Rectal smooth muscle tissue (tissue), 1 donor: ENCODE measurements around the gene TFF3.

Experiments used
- H3K27ac ChIP-seq: one replicate; pipeline ENCODE4 v1.7.0; 2013; ENCODE audit warnings: low read depth, low read length, inconsistent platforms
- H3K27me3 ChIP-seq: one replicate; pipeline ENCODE4 v1.7.0; 2013; ENCODE audit warnings: low read length; ENCODE audit not compliant: control insufficient read depth, insufficient read depth
- H3K36me3 ChIP-seq: one replicate; pipeline ENCODE4 v1.7.0; 2013; ENCODE audit warnings: low read length; ENCODE audit not compliant: control insufficient read depth, insufficient read depth
- H3K4me1 ChIP-seq: one replicate; pipeline ENCODE4 v1.7.0; 2013; ENCODE audit warnings: low read length; ENCODE audit not compliant: control insufficient read depth, insufficient read depth
- H3K4me3 ChIP-seq: one replicate; pipeline ENCODE4 v1.7.0; 2013; ENCODE audit warnings: low read length
- H3K9ac ChIP-seq: one replicate; pipeline ENCODE4 v1.7.0; 2013; ENCODE audit warnings: low read length

The TFF3 gene

DNA sequence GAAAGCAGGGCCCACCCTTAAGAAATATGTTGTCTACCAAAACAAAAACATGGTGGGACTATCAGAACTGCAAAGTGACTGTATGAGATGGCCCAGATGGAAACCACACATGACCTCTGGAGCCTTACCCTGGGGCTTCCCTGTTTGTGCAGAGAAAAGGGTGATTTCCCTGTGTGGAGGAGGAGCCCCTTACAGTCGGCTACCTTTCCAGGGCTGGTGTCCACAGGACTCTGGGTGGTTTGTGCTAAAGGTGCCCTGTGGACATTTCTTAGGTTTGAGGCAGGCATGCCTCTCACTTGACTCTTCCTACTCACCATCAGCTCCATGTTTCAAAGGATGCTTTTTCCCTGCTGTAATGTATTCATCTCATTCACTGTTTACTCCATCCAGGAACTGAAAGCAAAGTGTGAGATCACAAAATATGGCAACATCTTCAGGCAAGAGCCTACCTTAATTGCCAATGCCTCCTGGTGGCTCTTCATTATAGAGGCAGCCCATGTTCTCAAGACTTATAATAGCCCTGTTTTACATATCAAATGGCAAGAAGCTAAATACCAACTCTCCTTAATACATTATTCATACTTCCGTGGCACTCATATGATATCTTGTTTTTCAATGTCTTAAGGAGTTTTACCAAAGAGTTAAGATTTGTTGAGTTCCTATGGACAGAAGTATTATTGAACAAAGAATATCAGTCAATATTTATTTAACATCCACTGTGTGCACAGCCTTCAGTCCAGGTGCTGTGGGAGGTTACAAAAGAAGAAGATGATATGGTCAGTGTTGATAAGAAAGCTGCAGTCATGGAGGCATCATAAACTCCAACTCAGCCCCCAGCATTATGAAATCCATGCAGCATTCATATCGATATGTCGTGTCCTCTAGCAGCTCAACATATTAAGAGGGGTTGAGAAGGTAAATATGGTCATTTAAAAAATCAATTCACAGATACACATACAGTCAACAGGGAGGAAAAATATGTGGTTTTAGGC lies 15.5 kb upstream of the TFF3 start:
- Histone ChIP-seq H3K4me1 (no peaks in the 10 kb centered on the region), H3K27ac (no peak overlapping the region), H3K4me3 (no peak overlapping the region), H3K9ac (no peak overlapping the region), H3K36me3 (no peaks in the 10 kb centered on the region), H3K27me3 (no peaks in the 10 kb centered on the region)

DNA sequence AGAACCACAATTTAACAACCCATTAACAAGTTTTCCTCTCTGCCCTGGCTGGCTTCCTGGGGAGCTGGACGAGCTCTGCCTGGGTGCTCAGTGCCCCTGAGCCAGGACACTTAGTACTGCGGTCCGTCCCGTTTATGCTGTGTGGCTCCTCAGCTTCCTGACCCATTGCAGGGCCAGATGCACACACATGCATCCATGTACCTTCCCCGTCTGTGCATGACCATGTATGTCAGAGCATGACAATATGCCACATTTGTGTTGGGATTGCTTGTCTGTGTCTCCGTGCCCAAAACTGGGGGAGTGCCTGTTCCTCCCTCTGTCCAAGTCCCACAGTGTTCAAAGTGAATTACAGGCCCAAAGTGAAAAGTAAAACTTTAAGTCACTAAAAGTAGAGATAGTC lies 9.7 kb upstream of the TFF3 start:
- no peak overlapping the region for H3K4me3 ChIP-seq
- no peak overlapping the region for H3K9ac ChIP-seq

DNA sequence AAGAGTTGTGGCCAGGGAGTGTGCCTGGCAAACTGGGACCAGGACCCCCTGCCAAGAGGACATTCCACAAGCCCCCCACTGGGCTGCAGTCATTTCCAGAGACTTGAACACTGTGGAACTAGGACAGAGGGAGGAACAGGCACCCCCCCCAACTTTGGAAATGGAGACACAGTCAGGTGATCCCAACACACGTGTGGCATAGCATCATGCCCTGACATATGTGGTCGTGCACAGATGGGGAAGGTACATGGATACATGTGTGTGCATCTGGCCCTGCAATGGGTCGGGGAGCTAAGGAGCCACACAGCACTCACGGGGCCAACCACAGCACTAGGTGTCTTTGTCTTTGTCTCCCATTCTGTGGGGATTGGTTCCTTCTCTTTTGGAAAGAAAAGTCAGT lies 6.6 kb upstream of the TFF3 start:
- H3K27me3 ChIP-seq, result no peaks in the 10 kb centered on the region
- no peak overlapping the region for H3K27ac ChIP-seq
- no peaks in the 10 kb centered on the region for H3K36me3 ChIP-seq
- no peaks in the 10 kb centered on the region for H3K4me1 ChIP-seq
- no peak overlapping the region for H3K9ac ChIP-seq
- H3K4me3 ChIP-seq, result no peak overlapping the region

More for the DNA sequence above, 9.7 kb upstream of the TFF3 start:
- no peaks in the 10 kb centered on the region for H3K4me1 ChIP-seq
- H3K36me3 ChIP-seq, result no peaks in the 10 kb centered on the region
- no peaks in the 10 kb centered on the region for H3K27me3 ChIP-seq
- H3K27ac ChIP-seq, result no peak overlapping the region

DNA sequence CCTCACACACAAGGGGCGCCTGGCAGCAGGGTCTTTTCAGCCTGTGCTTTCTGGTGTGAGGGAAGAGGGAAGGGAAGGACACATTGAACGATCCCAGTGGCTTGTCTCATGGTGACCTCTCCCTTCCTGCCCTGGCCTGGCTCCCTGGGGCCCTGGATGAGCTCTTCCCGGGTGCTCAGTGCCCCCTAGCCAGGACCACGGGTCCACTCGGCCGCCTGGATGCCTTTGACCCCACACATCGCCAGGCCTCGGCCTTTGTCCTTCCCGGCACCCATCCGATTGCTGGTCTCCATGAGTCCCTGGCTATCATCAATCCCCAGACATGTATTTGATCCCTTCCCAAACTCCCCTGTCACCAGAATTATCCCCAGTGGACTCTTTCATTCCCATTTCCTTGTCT lies 6.0 kb upstream of the TFF3 start:
- Histone ChIP-seq H3K36me3 (no peaks in the 10 kb centered on the region), H3K27me3 (no peaks in the 10 kb centered on the region), H3K4me3 (no peak overlapping the region), H3K27ac (no peak overlapping the region), H3K4me1 (no peaks in the 10 kb centered on the region), H3K9ac (no peak overlapping the region)

DNA sequence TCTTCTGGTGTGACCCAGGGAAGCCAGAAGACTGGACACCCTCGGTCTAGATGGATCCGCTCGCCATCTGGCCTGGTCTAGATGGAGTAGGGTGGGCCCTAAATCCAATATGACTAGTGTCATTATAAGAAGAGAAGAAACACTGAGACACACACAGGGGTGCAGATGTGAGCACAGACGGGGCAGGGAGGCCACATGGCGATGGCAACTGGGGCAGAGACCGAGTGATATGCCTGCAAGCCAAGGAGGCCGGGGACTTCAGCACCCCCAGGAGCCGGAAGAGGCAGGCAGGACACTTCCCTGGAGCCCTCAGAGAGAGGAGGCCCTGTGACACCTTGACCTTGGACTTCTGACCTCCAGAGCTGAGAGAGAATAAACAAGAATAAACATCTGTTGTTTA lies 5.6 kb upstream of the TFF3 start:
- Histone ChIP-seq H3K9ac (no peak overlapping the region), H3K4me3 (no peak overlapping the region), H3K27ac (no peak overlapping the region), H3K36me3 (no peaks in the 10 kb centered on the region), H3K27me3 (no peaks in the 10 kb centered on the region), H3K4me1 (no peaks in the 10 kb centered on the region)

DNA sequence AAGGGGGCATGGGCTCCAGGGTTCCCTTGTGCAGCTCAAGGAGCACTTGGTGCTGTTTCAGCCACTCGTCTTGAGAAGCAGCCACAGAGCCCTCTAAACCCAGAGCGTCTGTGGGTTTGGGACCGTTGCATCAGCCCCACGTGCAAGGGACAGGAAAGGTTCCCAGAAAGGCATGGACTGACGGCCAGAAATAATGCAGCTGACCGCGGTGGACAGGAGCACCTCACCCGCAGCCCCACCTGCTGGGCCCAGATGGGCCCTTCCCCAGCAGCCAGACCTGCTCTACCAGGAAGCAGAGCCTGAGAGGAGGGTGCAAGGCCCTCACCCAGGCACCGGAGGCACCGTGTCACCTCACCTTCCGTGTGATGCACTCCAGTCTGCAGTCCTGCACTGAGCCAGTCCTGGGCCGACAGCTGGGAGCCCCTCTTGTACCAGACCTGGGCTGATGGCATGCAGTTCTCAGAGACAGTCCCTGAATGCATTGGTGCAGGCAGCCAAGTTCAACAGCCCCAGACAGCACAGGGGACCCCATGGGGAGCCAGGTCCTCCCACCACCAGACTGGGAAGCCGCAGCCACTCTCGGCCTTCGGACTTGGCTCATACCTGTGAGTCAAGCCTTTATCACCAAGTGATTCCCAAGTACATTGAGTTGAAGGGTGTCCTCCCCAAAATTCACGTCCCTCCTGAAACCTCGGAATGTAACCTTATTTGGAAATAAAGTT lies 4.8 kb upstream of the TFF3 start:
- no peak overlapping the region for H3K4me3 ChIP-seq
- H3K27ac ChIP-seq, result no peak overlapping the region
- H3K9ac ChIP-seq, result no peak overlapping the region
- H3K27me3 ChIP-seq, result no peaks in the 10 kb centered on the region
- H3K36me3 ChIP-seq, result no peaks in the 10 kb centered on the region
- no peaks in the 10 kb centered on the region for H3K4me1 ChIP-seq

DNA sequence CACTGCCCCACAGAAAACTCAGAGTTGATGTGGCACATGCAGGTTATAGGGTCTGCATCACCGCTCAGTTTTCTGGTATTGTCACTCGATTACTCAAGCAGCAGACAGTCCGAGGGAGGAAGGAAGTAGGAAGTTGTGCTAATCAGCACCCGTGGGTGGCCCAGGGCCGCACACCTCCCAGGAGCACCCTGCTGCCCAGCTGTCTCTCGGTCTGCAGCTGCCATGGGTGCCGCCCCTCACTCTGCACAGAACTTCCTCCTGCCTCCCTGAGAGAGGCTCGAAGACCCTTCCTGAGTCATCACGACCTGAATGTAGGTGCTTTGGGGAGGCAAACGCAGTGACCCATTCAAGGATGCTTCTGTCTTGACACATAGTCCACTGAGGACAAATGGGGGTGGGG lies 4.2 kb upstream of the TFF3 start:
- no peaks in the 10 kb centered on the region for H3K4me1 ChIP-seq
- no peaks in the 10 kb centered on the region for H3K36me3 ChIP-seq
- H3K27ac ChIP-seq, result no peak overlapping the region
- no peaks in the 10 kb centered on the region for H3K27me3 ChIP-seq
- no peak overlapping the region for H3K4me3 ChIP-seq
- H3K9ac ChIP-seq, result no peak overlapping the region

DNA sequence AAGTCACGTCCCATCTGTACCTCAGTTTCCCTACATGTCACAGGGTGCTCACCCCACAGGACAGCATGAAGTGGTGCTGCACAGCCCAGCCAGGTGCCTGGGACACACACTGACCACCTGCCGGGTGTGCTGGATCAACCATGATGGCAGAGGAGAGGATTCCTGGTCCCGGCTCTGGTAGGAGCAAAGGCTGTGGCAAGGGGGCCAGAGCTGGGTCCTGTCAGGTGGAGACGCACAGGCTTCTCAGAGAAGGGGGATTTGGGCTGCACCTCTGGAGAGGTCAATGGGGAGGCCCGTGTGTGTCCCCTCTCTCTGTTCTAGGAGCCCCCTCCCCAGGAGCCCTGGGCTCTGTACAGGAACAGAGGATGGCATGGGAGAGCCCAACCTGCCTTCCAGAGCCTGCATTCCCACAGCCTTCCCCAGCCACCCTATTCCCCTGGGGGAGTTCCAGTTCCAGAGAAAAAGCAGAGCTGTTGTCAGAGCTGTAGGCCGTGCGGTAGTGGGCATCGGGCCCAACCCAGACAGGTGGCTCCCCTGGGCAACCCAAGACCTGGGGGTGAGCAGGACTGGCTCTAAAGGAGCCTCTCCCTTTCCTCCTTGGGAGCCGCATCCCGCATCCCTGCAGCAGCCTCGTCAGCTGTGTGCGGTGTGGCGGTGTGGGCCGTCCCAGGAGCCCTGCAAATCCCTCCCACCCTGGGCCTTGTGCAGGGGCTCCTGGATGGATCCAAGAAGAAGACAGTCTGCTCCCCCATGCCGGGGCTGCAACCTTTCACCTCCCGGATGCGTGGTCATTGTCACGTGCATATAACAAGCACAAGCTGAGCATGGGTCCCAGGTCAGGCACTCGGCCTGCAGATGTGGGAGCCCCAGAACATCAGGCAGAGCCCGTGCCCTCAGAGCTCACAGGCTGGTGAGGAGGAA lies 2.9 kb upstream of the TFF3 start:
- no peaks in the 10 kb centered on the region for H3K27me3 ChIP-seq

DNA sequence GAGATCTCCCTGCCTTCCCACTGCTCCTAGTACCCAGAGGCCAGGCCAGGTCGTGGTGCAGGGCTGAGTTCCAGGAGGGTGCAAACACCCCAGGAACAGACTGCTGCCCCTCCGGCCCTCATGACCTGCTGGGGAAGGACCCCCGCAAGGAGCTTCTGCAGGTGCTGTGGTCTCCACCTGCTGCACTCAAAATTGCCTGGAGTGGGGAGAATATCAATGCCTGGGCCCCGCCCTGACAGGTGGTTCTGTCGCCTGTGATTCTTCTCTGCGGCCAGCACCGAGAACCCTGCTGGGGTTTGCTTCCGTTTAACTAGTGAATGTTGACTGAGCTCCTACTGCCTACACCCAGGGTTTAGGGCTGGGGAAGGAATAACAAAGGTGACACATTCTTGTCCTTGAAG lies 2.1 kb upstream of the TFF3 start:
- H3K36me3 ChIP-seq, result no peaks in the 10 kb centered on the region
- no peaks in the 10 kb centered on the region for H3K27me3 ChIP-seq
- H3K4me3 ChIP-seq, result peak overlapping the region; percentile 23
- no peak overlapping the region for H3K27ac ChIP-seq
- no peak overlapping the region for H3K9ac ChIP-seq
- H3K4me1 ChIP-seq, result no peaks in the 10 kb centered on the region

More for the DNA sequence above, 2.9 kb upstream of the TFF3 start:
- Histone ChIP-seq H3K9ac (no peak overlapping the region), H3K4me1 (no peaks in the 10 kb centered on the region), H3K27ac (no peak overlapping the region), H3K4me3 (no peak overlapping the region), H3K36me3 (no peaks in the 10 kb centered on the region)

DNA sequence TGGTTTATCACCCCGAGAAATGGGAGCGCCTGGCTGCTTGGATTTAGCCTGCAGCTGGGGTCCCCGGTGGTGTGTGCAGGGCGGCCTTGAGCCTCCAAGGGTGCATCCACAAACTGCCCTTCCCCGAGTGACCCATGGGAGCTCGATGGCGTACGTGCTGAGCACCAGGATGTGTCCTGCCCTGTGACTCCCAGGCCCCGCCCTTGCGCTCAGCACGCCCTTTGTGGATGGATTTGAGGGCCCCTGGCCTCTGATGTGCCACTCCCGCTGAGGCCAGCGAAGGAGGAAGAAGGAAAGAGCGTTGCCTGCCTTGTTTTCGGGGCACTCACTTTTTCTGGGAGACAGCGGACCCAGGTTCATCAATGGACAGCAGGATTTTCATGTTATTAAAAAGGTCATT lies 1.7 kb upstream of the TFF3 start:
- Histone ChIP-seq H3K36me3 (no peaks in the 10 kb centered on the region), H3K9ac (no peak overlapping the region), H3K4me3 (no peak overlapping the region), H3K4me1 (no peaks in the 10 kb centered on the region), H3K27me3 (no peaks in the 10 kb centered on the region), H3K27ac (no peak overlapping the region)

DNA sequence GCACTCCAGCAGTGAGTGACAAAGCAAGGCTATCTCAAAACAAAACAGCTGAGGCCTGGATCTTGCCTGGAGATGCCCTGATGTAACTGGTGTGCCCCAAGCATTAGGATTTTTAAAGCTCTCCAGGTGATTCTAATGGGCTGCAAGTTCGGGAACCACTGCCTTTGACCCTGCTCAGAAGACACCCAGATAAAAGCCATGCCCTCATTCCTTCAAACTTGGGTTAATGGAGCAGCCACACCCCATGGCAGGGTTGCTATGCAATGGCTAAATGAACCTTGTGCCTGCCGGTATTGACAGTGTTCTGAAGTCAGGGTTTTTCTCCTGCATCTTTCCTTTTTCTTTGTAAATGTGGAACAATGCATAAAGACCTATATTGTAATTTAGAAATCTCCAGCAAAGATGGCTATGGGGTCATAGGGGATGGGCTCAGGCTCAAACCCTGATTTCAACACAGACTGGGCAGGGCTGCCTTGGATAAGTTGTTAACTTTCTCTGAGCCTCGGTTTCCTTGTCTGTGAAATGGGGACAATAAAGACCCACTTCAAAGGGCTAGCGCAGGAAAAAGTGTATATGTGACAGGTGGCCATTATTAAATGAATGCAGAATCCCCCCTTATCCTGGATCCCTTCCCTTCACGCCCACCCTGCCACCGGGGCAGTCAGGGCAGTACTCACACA lies 453 bp downstream of the TFF3 start:
- peaks cover 2% of the 10 kb centered on the region for H3K27me3 ChIP-seq
- H3K27ac ChIP-seq, result no peak overlapping the region
- peak overlapping the region; percentile 16 for H3K4me3 ChIP-seq
- H3K9ac ChIP-seq, result no peak overlapping the region
- no peaks in the 10 kb centered on the region for H3K4me1 ChIP-seq
- H3K36me3 ChIP-seq, result no peaks in the 10 kb centered on the region
